ENCODE data around the gene ZBTB40.

- no peak for TF ChIP-seq CTCF (IDR thresholded peaks at IDR 0.05; ENCODE audit: poor library complexity)
- TF ChIP-seq EZH2phosphoT487 (IDR thresholded peaks at IDR 0.05; ENCODE audit: low read depth, severe bottlenecking, unreplicated experiment): no peak
Measured at GRCh38 chr1:22494144-22494543, 42.5 kb downstream of the ZBTB40 start.

All from hepatocyte (in vitro differentiated cells).